Activated T-cell treated with anti-CD3 and anti-CD28 coated beads, Interleukin-2, amount 50 U/mL, for 4 hours (primary cell): ENCODE results near the gene EHMT1. TPM values are rescaled to one million over a fixed set of nuclear protein-coding genes. Genes with fewer than 3 reads are reported as not detected.
A peak's percentile ranks its signal among the peaks of the same experiment; 100 is the strongest.

Source experiments
- ATAC-seq, 2 donors: fragments of 200-7000 bp; cut with Tn5 transposase; one replicate each; pipeline ENCODE4 v1.10.0; 2021
- DNase-seq: peaks from one replicate; pipeline ENCODE4 v3.0.0-alpha.2; 2020
- H3K27me3 Mint-ChIP-seq: one replicate; pipeline ENCODE4 v1.8.0; 2021; ENCODE audit warnings: low read depth, mixed read lengths
- H3K36me3 Mint-ChIP-seq: one replicate; pipeline ENCODE4 v1.8.0; 2022; ENCODE audit warnings: mixed read lengths; ENCODE audit not compliant: insufficient read depth
- H3K4me1 Mint-ChIP-seq: one replicate; pipeline ENCODE4 v1.8.0; 2021; ENCODE audit warnings: low read depth, mixed read lengths
- H3K4me3 Mint-ChIP-seq: one replicate; pipeline ENCODE4 v1.8.0; 2021; ENCODE audit warnings: mild to moderate bottlenecking, moderate library complexity, mixed read lengths
- H3K9me3 Mint-ChIP-seq: one replicate; pipeline ENCODE4 v1.8.0; 2021; ENCODE audit warnings: mixed read lengths
- total RNA-seq, 3 donors: library from RNA; stranded (reverse); gene quantifications; one replicate each; pipeline ENCODE4 v1.2.1, GENCODE V29; 2021

The EHMT1 gene
- total RNA-seq, 3 donors from 2014 or later, result 76.6 to 79.1 (median 78.1) TPM

- Mint-ChIP-seq H3K9me3 (peaks cover under 1% of the 10 kb centered on the region), H3K4me3 (no peak overlapping the region), H3K27me3 (no peaks in the 10 kb centered on the region), H3K4me1 (no peaks in the 10 kb centered on the region), H3K36me3 (peaks cover 8% of the 10 kb centered on the region)
- DNase-seq (no peak), ATAC-seq (no peak)
Measured at GRCh38 chr9:137838576-137838975, 219.8 kb downstream of the EHMT1 start.

DNA sequence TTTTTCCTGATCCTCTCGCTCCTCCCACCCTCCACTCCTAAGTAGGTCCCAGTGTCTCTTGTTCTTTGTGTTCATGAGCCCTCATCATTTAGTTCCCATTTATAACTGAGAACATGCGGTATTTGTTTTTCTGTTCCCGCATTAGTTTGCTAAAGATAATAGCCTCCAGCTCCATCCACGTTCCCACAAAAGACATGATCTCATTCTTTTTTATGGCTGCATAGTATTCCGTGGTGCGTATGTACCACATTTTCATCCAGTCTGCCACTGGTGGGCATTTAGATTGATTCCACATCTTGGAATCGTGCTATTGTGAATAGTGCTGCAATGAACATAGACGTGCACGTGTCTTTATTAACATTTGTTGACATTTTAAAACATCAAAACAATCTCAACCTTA is 224.6 kb downstream of the EHMT1 start:
- H3K27me3 Mint-ChIP-seq, result no peaks in the 10 kb centered on the region
- no peak for ATAC-seq
- peaks cover 4% of the 10 kb centered on the region for H3K9me3 Mint-ChIP-seq

GRCh38 chr9:137851516-137852267 is 232.9 kb downstream of the EHMT1 start:
- peaks cover 22% of the 10 kb centered on the region for H3K9me3 Mint-ChIP-seq
- H3K36me3 Mint-ChIP-seq, result peaks cover 4% of the 10 kb centered on the region
- H3K4me1 Mint-ChIP-seq, result no peaks in the 10 kb centered on the region
- no peak overlapping the region for H3K4me3 Mint-ChIP-seq
- no peaks in the 10 kb centered on the region for H3K27me3 Mint-ChIP-seq
- DNase-seq (no peak), ATAC-seq (no peak)

More for the DNA sequence above, 224.6 kb downstream of the EHMT1 start:
- no peak for DNase-seq
- H3K4me3 Mint-ChIP-seq, result no peak overlapping the region
- H3K36me3 Mint-ChIP-seq, result no peaks in the 10 kb centered on the region
- no peaks in the 10 kb centered on the region for H3K4me1 Mint-ChIP-seq

- Mint-ChIP-seq H3K4me3 (no peak overlapping the region), H3K9me3 (peaks cover 22% of the 10 kb centered on the region), H3K27me3 (no peaks in the 10 kb centered on the region), H3K36me3 (peaks cover 4% of the 10 kb centered on the region), H3K4me1 (no peaks in the 10 kb centered on the region)
- ATAC-seq, result peak in 1 of 2 donors; percentile 21
- no peak for DNase-seq
Measured at GRCh38 chr9:137853392-137853995, 234.7 kb downstream of the EHMT1 start.

DNA sequence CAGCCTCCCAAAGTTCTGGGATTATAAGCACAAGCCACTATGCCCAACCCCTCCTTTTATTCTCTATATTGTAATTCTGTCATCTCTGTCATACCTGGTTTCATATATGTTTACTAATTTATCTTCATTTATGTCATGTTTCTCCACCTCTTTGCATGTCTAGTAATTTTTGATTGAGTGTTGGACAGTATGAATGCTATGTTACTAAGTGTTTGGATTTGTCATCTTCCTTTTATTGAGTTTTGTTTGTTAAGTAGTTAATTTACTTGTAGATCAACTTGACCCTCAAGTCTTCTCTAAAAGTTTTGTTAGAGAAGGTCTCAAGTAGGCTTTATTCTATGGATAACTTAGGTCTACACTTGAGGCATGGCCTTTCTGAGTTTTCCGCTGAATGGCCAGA is 241.6 kb downstream of the EHMT1 start:
- Mint-ChIP-seq H3K27me3 (peaks cover 10% of the 10 kb centered on the region), H3K4me3 (no peak overlapping the region), H3K4me1 (no peaks in the 10 kb centered on the region), H3K9me3 (peaks cover 28% of the 10 kb centered on the region), H3K36me3 (peaks cover 5% of the 10 kb centered on the region)
- no peak for ATAC-seq
- DNase-seq, result no peak

- Mint-ChIP-seq H3K4me1 (no peaks in the 10 kb centered on the region), H3K36me3 (peaks cover 1% of the 10 kb centered on the region)
Measured at GRCh38 chr9:137865581-137866145, 246.9 kb downstream of the EHMT1 start.

GRCh38 chr9:137866226-137867141 is 247.7 kb downstream of the EHMT1 start:
- peaks cover 6% of the 10 kb centered on the region for H3K9me3 Mint-ChIP-seq
- peaks cover 36% of the 10 kb centered on the region for H3K27me3 Mint-ChIP-seq
- no peak for DNase-seq
- H3K36me3 Mint-ChIP-seq, result peaks cover 1% of the 10 kb centered on the region
- H3K4me1 Mint-ChIP-seq, result no peaks in the 10 kb centered on the region
- H3K4me3 Mint-ChIP-seq, result no peak overlapping the region
- no peak for ATAC-seq

More at GRCh38 chr9:137865581-137866145, 246.9 kb downstream of the EHMT1 start:
- H3K4me3 Mint-ChIP-seq, result no peak overlapping the region
- DNase-seq (no peak), ATAC-seq (no peak)
- H3K27me3 Mint-ChIP-seq, result peaks cover 36% of the 10 kb centered on the region
- peaks cover 14% of the 10 kb centered on the region for H3K9me3 Mint-ChIP-seq

DNA sequence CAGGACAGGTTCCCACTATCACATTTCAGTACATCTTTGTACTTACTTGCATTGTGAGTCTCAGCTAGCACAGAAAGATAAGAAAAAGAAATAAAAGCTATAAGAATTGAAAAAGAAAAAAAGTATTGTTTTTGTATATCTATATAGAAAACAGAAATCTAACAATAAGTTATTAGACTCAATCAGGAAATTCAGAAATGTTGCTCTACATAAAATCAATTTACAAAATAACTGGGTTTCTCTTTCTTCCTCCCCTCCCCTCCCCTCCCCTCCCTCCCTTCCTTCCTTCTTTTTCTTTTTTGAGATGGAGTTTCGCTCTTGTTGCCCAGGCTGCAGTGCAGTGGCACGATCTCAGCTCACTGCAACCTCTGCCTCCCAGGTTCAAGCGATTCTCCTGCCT is 251.6 kb downstream of the EHMT1 start:
- DNase-seq, result no peak
- no peaks in the 10 kb centered on the region for H3K36me3 Mint-ChIP-seq
- no peaks in the 10 kb centered on the region for H3K4me1 Mint-ChIP-seq
- H3K9me3 Mint-ChIP-seq, result no peaks in the 10 kb centered on the region
- no peak overlapping the region for H3K4me3 Mint-ChIP-seq
- ATAC-seq, result no peak
- peaks cover 49% of the 10 kb centered on the region for H3K27me3 Mint-ChIP-seq

DNA sequence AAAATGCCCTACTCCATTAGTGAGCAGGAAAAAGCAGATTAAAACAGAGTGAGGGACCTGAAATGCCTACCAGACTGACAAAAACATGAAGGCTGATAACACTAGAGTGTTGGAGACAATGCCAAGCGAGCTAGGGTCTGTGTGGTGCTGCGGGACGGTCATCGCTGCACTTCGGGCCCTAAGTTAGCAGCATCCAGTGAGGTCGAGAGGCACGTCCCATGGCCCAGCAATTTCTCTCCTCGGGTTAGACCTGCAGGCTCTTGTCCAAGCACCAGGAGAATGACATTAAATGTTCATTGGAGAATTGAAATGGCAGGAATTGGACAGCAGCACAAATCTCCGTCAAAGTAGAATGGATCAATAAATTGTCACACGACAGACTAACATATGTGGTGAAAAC is 253.5 kb downstream of the EHMT1 start:
- DNase-seq (no peak), ATAC-seq (no peak)
- Mint-ChIP-seq H3K4me1 (peaks cover 2% of the 10 kb centered on the region), H3K27me3 (peaks cover 55% of the 10 kb centered on the region), H3K9me3 (no peaks in the 10 kb centered on the region), H3K4me3 (no peak overlapping the region), H3K36me3 (no peaks in the 10 kb centered on the region)

DNA sequence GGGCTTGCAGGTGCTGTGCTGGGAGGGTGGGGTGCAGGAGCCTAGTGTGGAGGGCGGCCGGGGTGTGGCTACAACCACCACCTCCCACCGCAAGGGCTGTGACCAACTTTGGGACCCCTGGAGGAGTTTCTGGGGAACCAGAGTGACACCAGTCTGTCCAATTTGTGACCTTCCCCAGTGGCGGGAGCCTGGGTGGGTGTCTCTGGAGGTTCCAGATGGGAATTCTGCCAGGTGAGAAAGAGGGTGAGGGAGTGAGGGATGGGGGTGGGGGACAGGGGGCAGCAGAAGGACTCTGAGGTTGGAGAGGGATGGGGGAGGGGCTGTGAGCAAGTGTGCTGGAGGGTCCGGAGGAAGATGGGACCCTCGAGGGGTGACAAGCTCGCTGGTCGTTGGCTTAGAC is 254.6 kb downstream of the EHMT1 start:
- no peak for ATAC-seq
- Mint-ChIP-seq H3K27me3 (peaks cover 47% of the 10 kb centered on the region), H3K9me3 (no peaks in the 10 kb centered on the region), H3K36me3 (no peaks in the 10 kb centered on the region), H3K4me1 (peaks cover 2% of the 10 kb centered on the region), H3K4me3 (no peak overlapping the region)
- no peak for DNase-seq

- Mint-ChIP-seq H3K4me1 (peaks cover 2% of the 10 kb centered on the region), H3K27me3 (peaks cover 45% of the 10 kb centered on the region), H3K36me3 (no peaks in the 10 kb centered on the region), H3K4me3 (no peak overlapping the region), H3K9me3 (no peaks in the 10 kb centered on the region)
- DNase-seq, result no peak
- no peak for ATAC-seq
Measured at GRCh38 chr9:137873858-137874362, 255.1 kb downstream of the EHMT1 start.

GRCh38 chr9:137875354-137875753 is 256.5 kb downstream of the EHMT1 start:
- Mint-ChIP-seq H3K36me3 (no peaks in the 10 kb centered on the region), H3K9me3 (no peaks in the 10 kb centered on the region), H3K4me3 (no peak overlapping the region), H3K27me3 (peaks cover 54% of the 10 kb centered on the region), H3K4me1 (peaks cover 2% of the 10 kb centered on the region)
- ATAC-seq, result no peak
- DNase-seq, result no peak

DNA sequence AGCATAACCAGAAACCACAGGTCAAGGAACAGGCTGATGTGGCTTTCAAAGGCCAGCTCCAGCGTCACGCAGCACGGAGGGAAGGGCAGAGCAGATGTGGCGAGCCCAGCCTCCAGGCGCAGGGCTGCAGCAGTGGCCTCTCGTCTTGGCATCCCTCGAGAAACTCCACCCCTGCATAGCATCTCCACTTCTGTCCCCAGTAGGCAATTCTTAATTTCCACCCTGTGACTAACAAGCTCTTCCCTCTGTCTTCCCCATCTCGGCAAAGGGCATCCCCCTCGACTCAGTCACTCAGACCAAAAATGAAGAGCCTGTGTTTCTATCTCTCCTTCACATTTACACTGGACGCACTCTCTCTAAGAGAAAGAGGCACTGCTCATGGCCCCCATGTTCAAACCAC is 257.0 kb downstream of the EHMT1 start:
- Mint-ChIP-seq H3K4me1 (peaks cover 2% of the 10 kb centered on the region), H3K4me3 (no peak overlapping the region), H3K36me3 (no peaks in the 10 kb centered on the region), H3K27me3 (peaks cover 56% of the 10 kb centered on the region), H3K9me3 (no peaks in the 10 kb centered on the region)
- ATAC-seq, result no peak
- no peak for DNase-seq

- Mint-ChIP-seq H3K4me3 (no peak overlapping the region), H3K9me3 (no peaks in the 10 kb centered on the region), H3K27me3 (peaks cover 58% of the 10 kb centered on the region), H3K36me3 (no peaks in the 10 kb centered on the region), H3K4me1 (peaks cover 2% of the 10 kb centered on the region)
- ATAC-seq, result no peak
- no peak for DNase-seq
Measured at GRCh38 chr9:137876269-137876668, 257.5 kb downstream of the EHMT1 start.
